Breast epithelium (tissue), 4 donors: Measurements from ENCODE around the gene OR5K3. TPM values are rescaled to one million over a fixed set of nuclear protein-coding genes. Genes with fewer than 3 reads are reported as not detected.

Experiments
- DNase-seq, 2 donors: peaks; one replicate each; pipeline ENCODE4 v3.0.0-alpha.2; 2019; ENCODE audit warnings: low spot score in 2 of 2
- H3K27ac ChIP-seq, 2 donors: fragments of 200-600 bp; sonication (generic) in 1 of 2; one replicate each; pipeline ENCODE4 v1.5.1; 2016 to 2019; ENCODE audit warnings: mild to moderate bottlenecking in 1 of 2
- H3K27me3 ChIP-seq, 2 donors: fragments of 200-600 bp; sonication (generic) in 1 of 2; one replicate each; pipeline versions ENCODE4 v1.5.1 to v1.6.0; 2017 to 2019; ENCODE audit warnings: control low read depth in 1 of 2, mild to moderate bottlenecking in 1 of 2
- H3K36me3 ChIP-seq: fragments of 200-600 bp; one replicate; pipeline ENCODE4 v1.5.1; 2019
- H3K4me1 ChIP-seq, 2 donors: fragments of 200-600 bp; sonication (generic); one replicate each; pipeline ENCODE4 v1.5.1; 2016 to 2019; ENCODE audit warnings: control low read depth in 1 of 2
- H3K4me3 ChIP-seq, 3 donors: fragments of 200-600 bp; sonication (generic); 1 replicate in 2 of 3; 2 replicates in 1 of 3; pipeline ENCODE4 v1.5.1; 2016 to 2019; ENCODE audit warnings: mild to moderate bottlenecking in 3 of 3, moderate library complexity in 2 of 3
- H3K9me3 ChIP-seq, 2 donors: fragments of 200-600 bp; sonication (generic) in 1 of 2; one replicate each; pipeline ENCODE4 v1.5.1; 2016 to 2019; ENCODE audit warnings: control low read depth in 1 of 2
- POLR2A ChIP-seq: fragments of 450-650 bp; IDR thresholded peaks from one replicate; pipeline ENCODE4 v1.6.1; 2016; ENCODE audit warnings: antibody characterized with exemption, mild to moderate bottlenecking, moderate library complexity
- POLR2AphosphoS5 ChIP-seq, 3 donors: sonication (generic); formaldehyde crosslinking; IDR thresholded peaks; one replicate each; pipeline ENCODE4 v1.6.1; 2017; ENCODE audit warnings: antibody characterized with exemption in 3 of 3
- intact Hi-C: fragments of 100-400 bp; cut with DNase I; formaldehyde crosslinking; loops from one replicate; pipeline ENCODE4 v1.15.1; 2023; ENCODE audit warnings: low total_unique reads
- total RNA-seq, 3 donors: library from RNA; depleted of rRNA; stranded (reverse); fragments of >200 nt; gene quantifications; one replicate each; pipeline ENCODE4 v1.1.0, GENCODE V29; 2016
- TF ChIP-seq, protein P1 (sequence below), 3 donors: fragments of 450-650 bp; IDR thresholded peaks; one replicate each; pipeline ENCODE4 v1.5.1; 2016 to 2017; ENCODE audit warnings: antibody characterized with exemption in 3 of 3, mild to moderate bottlenecking in 3 of 3, moderate library complexity in 3 of 3

OR5K3 gene
- total RNA-seq, 3 donors from 2014 or later = not detected

DNA sequence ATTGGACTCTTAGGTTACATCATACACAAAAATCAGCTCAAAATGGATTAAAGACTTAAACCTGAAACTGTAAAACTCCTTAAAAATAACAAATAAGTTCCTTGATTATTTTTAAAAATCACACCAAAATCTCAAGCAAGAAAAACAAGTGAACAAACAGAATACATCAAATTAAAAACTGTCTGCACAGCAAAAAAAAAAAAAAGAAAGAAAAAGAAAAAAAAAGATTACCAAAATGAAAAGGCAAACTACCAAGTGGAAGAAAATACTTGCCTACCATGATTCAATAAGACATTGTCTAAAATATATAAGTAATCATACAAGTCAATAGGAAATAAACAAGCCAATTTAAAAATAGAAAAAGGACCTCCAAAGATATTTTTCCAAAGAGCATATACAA is 19.3 kb upstream of the OR5K3 start:
- DNase-seq = no peak
- no peaks in the 10 kb centered on the region for H3K36me3 ChIP-seq
- H3K4me3 ChIP-seq = no peak overlapping the region
- TF ChIP-seq, protein P1, sequence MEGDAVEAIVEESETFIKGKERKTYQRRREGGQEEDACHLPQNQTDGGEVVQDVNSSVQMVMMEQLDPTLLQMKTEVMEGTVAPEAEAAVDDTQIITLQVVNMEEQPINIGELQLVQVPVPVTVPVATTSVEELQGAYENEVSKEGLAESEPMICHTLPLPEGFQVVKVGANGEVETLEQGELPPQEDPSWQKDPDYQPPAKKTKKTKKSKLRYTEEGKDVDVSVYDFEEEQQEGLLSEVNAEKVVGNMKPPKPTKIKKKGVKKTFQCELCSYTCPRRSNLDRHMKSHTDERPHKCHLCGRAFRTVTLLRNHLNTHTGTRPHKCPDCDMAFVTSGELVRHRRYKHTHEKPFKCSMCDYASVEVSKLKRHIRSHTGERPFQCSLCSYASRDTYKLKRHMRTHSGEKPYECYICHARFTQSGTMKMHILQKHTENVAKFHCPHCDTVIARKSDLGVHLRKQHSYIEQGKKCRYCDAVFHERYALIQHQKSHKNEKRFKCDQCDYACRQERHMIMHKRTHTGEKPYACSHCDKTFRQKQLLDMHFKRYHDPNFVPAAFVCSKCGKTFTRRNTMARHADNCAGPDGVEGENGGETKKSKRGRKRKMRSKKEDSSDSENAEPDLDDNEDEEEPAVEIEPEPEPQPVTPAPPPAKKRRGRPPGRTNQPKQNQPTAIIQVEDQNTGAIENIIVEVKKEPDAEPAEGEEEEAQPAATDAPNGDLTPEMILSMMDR (IDR thresholded peaks at IDR 0.05) = no peak
- TF ChIP-seq POLR2AphosphoS5 (IDR thresholded peaks at IDR 0.05) = no peak
- TF ChIP-seq POLR2A = no peak
- intact Hi-C loops = no loop called here
- no peak overlapping the region for H3K27ac ChIP-seq
- H3K9me3 ChIP-seq = no peaks in the 10 kb centered on the region
- no peaks in the 10 kb centered on the region for H3K27me3 ChIP-seq
- no peaks in the 10 kb centered on the region for H3K4me1 ChIP-seq

DNA sequence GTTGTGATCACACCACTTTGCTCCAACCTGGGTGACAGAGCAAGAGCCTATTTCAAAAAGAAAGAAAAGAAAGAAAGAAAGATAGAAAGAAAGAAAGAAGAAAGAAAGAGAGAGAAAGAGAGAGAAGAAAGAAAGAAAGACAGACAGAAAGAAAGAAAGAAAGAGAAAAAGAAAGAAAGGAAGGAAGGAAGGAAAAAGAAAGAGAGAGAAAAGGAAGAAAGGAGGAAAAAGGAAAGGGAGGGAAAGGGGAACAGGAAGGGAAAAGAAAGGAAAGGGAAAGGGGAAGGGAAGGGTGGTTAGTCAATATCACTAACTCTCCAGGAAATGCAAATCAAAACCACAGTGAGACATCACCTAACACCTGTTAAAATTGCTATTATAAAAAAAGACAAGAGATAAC is 18.6 kb upstream of the OR5K3 start:
- Histone ChIP-seq H3K27me3 (no peaks in the 10 kb centered on the region), H3K27ac (no peak overlapping the region), H3K9me3 (no peaks in the 10 kb centered on the region), H3K4me3 (no peak overlapping the region), H3K36me3 (no peaks in the 10 kb centered on the region), H3K4me1 (no peaks in the 10 kb centered on the region)
- DNase-seq = no peak
- intact Hi-C loops = no loop called here
- no peak for TF ChIP-seq POLR2A
- TF ChIP-seq, protein P1 (IDR thresholded peaks at IDR 0.05) = no peak
- no peak for TF ChIP-seq POLR2AphosphoS5 (IDR thresholded peaks at IDR 0.05)

DNA sequence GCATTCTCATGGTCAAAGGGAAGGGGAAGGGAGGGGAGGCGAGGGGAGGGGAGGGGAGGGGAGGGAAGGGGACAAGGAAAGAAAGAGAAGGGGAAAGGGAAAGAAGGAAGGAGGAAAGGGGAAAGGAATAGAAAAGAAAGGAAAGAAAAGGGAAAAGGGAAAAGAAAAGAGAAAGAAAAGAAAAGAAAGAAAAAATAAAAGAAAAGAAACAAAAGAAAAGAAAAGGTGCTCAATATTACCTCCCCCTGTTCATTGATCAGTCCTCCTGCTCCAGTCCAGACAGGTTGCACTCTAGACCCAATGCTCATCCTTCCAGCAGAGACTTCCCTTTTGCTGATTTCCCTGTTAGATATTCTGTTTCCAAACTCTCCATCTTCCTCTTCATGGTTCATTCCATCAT is 18.0 kb upstream of the OR5K3 start:
- no peak for TF ChIP-seq POLR2AphosphoS5 (IDR thresholded peaks at IDR 0.05)
- TF ChIP-seq, protein P1 (IDR thresholded peaks at IDR 0.05) = no peak
- TF ChIP-seq POLR2A = no peak
- Histone ChIP-seq H3K9me3 (no peaks in the 10 kb centered on the region), H3K4me3 (no peak overlapping the region), H3K27me3 (no peaks in the 10 kb centered on the region), H3K36me3 (no peaks in the 10 kb centered on the region), H3K4me1 (no peaks in the 10 kb centered on the region), H3K27ac (no peak overlapping the region)
- intact Hi-C loops = no loop called here
- no peak for DNase-seq

DNA sequence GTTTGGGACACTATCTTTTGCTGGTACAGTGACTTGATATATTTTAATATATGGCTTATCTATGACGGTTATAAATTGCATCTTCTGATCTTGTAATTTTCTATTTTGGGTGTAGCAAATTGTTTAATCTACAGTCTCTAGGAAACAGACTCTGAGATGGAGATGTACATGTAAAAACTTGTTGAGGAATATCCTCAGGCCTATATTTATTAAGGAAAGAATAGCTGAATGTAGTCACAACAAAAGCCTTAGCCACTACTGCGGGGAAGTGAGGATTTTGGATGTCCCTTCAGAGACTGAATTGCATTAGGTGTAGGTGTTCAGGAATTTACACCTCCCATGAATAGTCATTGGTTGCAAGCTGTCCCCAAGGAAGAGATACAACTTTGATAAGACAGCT is 13.8 kb upstream of the OR5K3 start:
- DNase-seq = no peak
- Histone ChIP-seq H3K27ac (no peak overlapping the region), H3K36me3 (no peaks in the 10 kb centered on the region), H3K4me1 (no peaks in the 10 kb centered on the region), H3K4me3 (no peak overlapping the region), H3K27me3 (no peaks in the 10 kb centered on the region), H3K9me3 (no peaks in the 10 kb centered on the region)
- intact Hi-C loops = no loop called here
- no peak for TF ChIP-seq POLR2AphosphoS5 (IDR thresholded peaks at IDR 0.05)
- TF ChIP-seq POLR2A = no peak
- TF ChIP-seq, protein P1 (IDR thresholded peaks at IDR 0.05) = no peak

DNA sequence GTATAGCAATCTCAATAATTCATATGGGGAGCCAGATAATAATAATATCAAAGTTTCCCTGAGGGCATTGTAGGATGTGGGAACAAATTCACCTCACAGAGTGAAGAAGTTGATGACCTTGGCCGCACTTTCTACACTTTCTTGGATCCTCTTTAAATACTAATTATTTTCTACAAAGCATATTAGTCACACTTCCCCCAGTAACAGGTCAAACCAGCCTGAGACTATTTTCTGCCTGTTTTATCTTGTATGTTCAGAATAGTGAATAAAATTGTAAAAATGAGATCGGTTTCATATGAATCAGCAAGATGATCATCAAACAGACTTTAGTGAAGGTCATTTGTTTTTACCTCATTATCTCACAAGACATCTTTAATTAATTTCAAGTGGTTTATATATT is 2.3 kb upstream of the OR5K3 start:
- no peaks in the 10 kb centered on the region for H3K27me3 ChIP-seq
- no peaks in the 10 kb centered on the region for H3K4me1 ChIP-seq
- H3K36me3 ChIP-seq = no peaks in the 10 kb centered on the region
- no peaks in the 10 kb centered on the region for H3K9me3 ChIP-seq
- intact Hi-C loops = no loop called here
- no peak overlapping the region for H3K27ac ChIP-seq
- no peak for DNase-seq
- no peak overlapping the region for H3K4me3 ChIP-seq
- TF ChIP-seq, protein P1 (IDR thresholded peaks at IDR 0.05) = no peak
- no peak for TF ChIP-seq POLR2A
- TF ChIP-seq POLR2AphosphoS5 (IDR thresholded peaks at IDR 0.05) = no peak
